Measurements from ENCODE around the gene CIC.

The CIC gene

DNA sequence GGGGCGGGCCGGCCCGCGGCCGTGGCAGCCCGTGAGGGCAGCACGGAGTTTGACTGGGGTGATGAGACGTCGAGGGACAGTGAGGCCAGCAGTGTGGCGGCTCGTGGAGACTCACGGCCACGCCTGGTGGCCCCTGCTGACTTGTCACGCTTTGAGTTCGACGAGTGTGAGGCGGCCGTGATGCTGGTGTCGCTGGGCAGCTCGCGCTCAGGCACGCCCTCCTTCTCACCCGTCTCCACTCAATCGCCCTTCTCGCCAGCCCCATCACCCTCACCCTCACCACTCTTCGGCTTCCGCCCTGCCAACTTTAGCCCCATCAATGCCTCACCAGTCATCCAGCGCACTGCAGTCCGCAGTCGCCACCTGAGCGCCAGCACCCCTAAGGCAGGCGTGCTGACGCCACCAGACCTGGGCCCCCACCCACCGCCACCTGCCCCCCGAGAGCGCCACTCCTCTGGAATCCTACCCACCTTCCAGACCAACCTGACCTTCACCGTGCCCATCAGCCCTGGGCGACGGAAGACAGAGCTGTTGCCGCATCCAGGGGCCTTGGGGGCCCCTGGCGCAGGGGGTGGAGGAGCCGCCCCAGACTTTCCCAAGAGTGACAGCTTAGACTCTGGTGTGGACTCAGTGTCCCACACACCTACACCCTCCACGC lies 4.5 kb downstream of the CIC start:
- TF ChIP-seq, protein P1, sequence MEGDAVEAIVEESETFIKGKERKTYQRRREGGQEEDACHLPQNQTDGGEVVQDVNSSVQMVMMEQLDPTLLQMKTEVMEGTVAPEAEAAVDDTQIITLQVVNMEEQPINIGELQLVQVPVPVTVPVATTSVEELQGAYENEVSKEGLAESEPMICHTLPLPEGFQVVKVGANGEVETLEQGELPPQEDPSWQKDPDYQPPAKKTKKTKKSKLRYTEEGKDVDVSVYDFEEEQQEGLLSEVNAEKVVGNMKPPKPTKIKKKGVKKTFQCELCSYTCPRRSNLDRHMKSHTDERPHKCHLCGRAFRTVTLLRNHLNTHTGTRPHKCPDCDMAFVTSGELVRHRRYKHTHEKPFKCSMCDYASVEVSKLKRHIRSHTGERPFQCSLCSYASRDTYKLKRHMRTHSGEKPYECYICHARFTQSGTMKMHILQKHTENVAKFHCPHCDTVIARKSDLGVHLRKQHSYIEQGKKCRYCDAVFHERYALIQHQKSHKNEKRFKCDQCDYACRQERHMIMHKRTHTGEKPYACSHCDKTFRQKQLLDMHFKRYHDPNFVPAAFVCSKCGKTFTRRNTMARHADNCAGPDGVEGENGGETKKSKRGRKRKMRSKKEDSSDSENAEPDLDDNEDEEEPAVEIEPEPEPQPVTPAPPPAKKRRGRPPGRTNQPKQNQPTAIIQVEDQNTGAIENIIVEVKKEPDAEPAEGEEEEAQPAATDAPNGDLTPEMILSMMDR (conservative IDR thresholded peaks at IDR 0.05; ENCODE audit: control insufficient read depth, insufficient read depth, low read depth, low read length), result no peak
- no peak for DNase-seq (ENCODE audit: low read depth)
- no peak overlapping the region for H3K4me3 ChIP-seq (ENCODE audit: control insufficient read depth, low read depth, low read length)

DNA sequence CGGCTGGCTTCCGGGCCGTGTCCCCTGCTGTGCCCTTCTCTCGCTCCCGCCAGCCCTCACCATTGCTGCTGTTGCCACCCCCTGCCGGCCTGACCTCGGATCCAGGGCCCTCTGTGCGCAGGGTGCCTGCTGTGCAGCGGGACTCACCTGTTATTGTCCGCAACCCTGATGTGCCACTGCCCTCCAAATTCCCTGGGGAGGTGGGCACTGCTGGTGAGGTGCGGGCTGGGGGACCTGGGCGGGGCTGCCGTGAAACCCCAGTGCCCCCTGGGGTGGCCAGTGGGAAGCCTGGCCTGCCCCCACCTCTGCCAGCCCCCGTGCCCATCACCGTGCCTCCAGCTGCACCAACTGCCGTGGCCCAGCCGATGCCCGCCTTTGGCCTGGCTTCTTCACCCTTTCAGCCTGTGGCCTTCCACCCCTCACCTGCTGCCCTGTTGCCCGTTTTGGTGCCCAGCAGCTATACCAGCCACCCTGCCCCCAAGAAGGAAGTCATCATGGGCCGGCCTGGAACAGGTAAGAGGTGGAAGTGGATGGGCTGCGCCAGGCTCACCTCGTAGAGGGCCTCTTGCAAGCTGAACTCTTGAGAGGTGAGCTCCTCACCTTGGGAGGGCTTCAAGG lies 5.1 kb downstream of the CIC start:
- TF ChIP-seq, protein P1 (conservative IDR thresholded peaks at IDR 0.05; ENCODE audit: control insufficient read depth, insufficient read depth, low read depth, low read length), result no peak
- DNase-seq (ENCODE audit: low read depth), result no peak
- H3K4me3 ChIP-seq (ENCODE audit: control insufficient read depth, low read depth, low read length), result no peak overlapping the region

DNA sequence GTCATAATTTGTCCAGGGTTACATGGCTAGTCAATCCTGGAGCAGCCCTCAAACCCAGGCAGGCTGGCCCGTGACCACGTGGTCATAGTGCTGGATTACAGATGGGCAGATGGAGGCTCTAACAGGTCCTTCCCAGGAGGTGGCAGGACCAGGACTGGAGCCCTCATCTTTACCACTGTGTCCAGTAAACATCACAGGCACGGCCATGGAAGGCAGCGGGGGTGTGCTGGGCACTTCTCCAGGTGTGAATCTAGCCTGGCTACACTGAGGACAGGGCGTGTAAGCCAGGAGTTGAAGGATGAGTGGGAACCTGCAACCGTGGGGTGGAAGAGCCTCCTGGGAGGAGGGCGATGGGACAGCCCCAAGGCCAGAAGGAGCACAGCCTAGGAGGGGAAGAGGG lies 6.1 kb downstream of the CIC start:
- no peak for DNase-seq (ENCODE audit: low read depth)
- TF ChIP-seq, protein P1 (conservative IDR thresholded peaks at IDR 0.05; ENCODE audit: control insufficient read depth, insufficient read depth, low read depth, low read length), result no peak
- H3K4me3 ChIP-seq (ENCODE audit: control insufficient read depth, low read depth, low read length), result no peak overlapping the region

DNA sequence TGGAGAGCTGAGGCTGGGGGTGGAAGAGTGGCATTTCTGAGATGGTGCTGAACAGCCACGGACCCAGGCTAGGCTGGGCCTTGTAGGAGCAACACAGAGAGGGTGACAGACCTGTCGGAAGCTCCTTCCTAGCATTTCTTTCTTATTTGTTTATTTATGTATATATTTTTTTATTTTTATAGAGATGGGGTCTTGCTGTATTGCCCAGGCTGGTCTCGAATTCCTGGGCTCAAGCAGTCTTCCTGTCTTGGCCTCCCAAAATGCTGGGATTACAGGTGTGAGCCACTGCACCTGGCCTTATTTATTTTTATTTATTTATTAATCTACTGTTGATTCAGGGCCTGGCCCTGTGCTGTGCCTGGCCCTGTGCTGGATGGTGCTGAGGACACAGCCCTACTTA lies 6.5 kb downstream of the CIC start:
- TF ChIP-seq, protein P1 (conservative IDR thresholded peaks at IDR 0.05; ENCODE audit: control insufficient read depth, insufficient read depth, low read depth, low read length), result no peak
- DNase-seq (ENCODE audit: low read depth), result no peak
- no peak overlapping the region for H3K4me3 ChIP-seq (ENCODE audit: control insufficient read depth, low read depth, low read length)

DNA sequence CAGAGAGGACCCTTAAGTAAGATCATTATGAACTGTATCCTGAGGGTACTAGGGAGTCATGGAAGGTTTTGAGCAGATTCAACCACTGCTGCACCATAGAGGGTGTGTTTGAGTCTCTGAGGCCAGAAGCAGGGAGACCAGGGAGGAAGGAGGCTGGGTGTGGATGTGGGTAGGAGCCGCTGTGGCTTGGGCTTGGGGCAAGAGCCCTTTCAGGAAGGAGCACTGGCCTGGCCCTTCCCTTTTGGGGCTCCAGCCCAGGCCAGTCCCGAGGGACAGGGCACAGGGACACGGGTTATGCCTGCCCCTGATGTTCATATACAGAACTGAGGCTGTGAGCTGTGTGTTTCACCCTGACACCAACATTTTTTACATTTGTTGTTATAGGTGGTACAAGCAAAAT lies 7.2 kb downstream of the CIC start:
- H3K4me3 ChIP-seq (ENCODE audit: control insufficient read depth, low read depth, low read length), result no peak overlapping the region
- DNase-seq (ENCODE audit: low read depth), result no peak
- TF ChIP-seq, protein P1 (conservative IDR thresholded peaks at IDR 0.05; ENCODE audit: control insufficient read depth, insufficient read depth, low read depth, low read length), result no peak

DNA sequence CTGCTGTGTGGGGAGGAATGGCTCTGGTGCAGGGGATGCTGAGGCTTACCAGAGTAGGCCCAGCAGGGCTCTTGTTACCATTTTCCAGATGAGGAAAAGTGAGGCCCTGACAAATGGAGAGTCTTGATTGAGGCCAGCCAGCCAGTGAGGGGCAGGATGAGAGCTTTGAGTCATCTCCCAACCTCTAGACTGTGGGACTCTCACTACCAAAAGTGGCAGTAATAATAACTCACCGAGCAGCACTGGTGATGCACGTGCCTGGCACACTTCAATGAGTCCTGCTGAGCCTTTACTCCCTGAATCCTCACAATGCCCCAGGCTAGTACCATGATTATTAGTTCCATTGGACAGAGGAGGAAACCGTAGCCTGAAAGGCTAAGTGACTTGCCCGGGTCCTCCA lies 7.8 kb downstream of the CIC start:
- TF ChIP-seq, protein P1 (conservative IDR thresholded peaks at IDR 0.05; ENCODE audit: control insufficient read depth, insufficient read depth, low read depth, low read length), result no peak
- H3K4me3 ChIP-seq (ENCODE audit: control insufficient read depth, low read depth, low read length), result no peak overlapping the region
- DNase-seq (ENCODE audit: low read depth), result peak; percentile 38

Data from fibroblast of mammary gland (primary cell).